ENCODE data around the gene MEPCE. TPM values are rescaled to one million over a fixed set of nuclear protein-coding genes. Genes with fewer than 3 reads are reported as not detected.
"Not testable (repeated sequence)": the region's sequence is repeated elsewhere in the genome, so short reads cannot be mapped to it uniquely, and the experiment has no call there.

MEPCE gene
- total RNA-seq, 1 donor from 2014 or later: 25.8 TPM

DNA sequence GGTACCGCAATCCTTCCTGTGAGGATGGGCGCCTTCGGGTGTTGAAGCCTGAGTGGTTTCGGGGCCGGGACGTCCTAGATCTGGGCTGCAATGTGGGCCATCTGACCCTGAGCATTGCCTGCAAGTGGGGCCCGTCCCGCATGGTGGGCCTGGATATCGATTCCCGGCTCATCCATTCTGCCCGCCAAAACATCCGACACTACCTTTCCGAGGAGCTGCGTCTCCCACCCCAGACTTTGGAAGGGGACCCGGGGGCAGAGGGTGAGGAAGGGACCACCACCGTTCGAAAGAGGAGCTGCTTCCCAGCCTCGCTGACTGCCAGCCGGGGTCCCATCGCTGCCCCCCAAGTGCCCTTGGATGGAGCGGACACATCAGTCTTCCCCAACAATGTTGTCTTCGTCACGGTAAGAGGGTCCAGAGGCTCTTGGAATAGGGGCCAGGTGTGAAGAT, 1.7 kb downstream of the MEPCE start:
- DNase-seq (no peak), ATAC-seq (no peak)
- intact Hi-C loops (cut with micrococcal nuclease): no loop called here

DNA sequence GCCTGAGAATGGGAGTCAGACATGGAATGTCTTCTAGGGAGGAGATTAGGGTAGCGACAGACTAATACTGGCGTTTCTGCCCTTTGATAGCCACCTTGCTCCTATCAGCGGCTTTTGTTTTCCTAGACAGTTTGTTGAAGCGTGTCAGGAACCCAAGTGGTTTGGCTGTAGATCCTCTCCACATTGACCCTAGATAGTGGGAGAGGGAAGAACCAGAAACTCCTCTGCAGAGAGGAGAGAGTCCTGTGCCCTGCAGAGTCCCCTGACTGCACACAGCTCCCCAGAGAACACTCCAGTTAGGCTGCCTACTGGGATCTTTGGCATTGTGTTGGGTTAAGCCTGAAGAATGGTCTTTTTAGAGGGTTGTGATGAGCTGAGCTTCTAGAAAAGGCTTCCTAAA, 2.4 kb downstream of the MEPCE start:
- DNase-seq (no peak), ATAC-seq (no peak)
- intact Hi-C loops (cut with micrococcal nuclease): no loop called here

DNA sequence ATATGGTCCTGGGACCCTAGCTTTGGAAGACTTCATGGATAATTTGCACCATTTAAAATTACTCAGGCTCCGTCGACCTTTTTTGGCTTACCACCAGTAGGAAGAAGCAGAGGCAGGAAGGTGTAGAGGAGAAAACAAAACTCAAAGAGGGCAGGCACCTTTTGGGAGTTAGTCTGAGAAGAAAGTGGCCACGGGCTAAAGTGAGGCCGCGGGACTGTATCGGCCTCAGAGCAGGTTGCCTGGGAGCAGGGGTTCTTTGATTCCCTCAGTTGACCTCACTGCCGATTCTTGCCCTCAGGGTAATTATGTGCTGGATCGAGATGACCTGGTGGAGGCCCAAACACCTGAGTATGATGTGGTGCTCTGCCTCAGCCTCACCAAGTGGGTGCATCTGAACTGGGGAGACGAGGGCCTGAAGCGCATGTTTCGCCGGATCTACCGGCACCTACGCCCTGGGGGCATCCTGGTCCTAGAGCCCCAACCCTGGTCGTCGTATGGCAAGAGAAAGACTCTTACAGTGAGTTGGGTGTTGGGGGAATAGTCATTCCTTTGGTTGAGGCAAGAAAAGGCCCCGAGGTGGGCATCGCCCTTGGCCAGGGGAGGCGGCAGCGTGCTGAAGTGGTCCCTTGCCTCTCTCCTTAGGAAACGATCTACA, 3.1 kb downstream of the MEPCE start:
- ATAC-seq (no peak), DNase-seq (no peak)
- intact Hi-C loops (cut with micrococcal nuclease): no loop called here

DNA sequence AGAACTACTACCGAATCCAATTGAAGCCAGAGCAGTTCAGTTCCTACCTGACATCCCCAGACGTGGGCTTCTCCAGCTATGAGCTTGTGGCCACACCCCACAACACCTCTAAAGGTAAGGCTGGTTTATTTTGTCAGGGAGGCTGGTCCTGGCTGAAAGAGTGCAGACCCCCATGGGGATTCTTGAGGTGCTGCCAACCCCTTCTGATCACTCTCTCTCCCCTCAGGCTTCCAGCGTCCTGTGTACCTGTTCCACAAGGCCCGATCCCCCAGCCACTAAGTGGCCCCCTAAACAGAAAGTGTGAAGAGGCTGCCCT, 3.6 kb downstream of the MEPCE start:
- intact Hi-C loops (cut with micrococcal nuclease): no loop called here
- DNase-seq (no peak), ATAC-seq (no peak)

DNA sequence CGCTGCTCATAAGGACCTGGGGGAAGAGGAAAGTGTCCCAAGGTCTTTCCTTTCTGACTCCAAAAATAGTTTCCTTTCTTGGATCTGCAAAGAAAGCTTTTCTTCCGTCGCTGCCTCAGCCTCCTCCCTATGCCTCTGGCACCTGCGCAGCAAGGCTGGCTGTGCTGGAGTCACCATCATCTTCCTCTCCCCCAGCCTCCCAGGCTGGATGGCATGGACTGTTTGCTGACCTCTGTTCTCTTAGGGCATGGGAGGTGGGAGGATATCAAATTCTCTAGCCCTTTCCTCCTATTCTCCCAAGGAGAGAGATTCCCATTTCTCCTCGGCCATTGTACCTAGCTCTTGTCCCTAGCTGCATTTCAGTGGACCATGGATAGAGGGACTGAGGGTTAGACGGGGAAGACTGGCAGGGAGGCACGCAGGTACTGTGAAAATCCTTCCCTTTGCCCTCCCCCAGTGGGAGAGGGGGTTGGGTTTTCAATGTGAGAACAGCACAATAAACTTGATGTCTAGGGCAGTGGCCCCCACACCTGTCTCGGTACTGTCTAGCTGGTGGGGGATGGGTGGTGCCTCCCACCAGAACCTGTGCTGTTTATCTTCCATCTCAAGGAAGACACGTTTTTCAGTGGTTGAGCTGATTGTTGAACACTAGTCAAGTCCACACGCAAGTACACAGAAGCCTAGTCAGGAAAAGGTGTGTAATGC, 4.1 kb downstream of the MEPCE start:
- intact Hi-C loops (cut with micrococcal nuclease): no loop called here
- no peak for DNase-seq
- ATAC-seq: no peak

DNA sequence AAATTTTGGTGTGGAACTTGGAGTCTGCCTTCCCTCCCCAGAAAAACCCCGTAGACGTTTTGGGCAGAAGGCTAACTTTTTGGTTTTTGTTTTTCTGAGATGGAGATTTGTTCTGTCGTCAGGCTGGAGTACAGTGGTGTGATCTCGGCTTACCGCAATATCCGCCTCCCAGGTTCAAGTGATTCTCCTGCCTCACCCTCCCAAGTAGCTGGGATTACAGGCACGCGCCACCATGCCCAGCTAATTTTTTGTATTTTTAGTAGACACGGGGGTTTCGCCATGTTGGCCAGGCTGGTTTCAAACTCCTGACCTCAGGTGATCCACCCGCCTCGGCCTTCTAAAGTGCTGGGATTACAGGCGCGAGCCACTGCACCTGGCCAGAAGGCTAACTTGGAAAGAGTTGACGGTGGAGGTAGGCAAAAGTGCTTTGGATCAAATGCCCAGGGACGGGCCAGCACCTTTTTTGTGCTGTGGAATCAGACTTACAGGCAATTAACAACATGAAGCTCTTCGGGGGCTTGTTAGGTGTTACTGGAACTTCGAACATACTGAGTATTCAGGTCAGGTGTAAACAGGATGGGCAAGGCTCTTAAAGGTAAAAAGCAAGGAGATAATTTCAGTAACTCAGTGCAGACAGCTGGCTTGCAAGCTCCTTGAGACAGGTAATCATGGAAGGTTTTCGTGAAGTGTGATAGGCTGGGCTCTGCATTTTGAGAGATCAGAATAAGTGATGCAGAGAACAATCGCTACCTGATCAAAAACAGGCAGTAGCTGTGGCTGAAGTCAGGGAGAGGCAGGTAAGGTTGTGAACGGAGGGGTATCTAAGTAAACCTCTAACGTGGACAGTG, 4.9 kb downstream of the MEPCE start:
- ATAC-seq: no peak
- intact Hi-C loops (cut with micrococcal nuclease): no loop called here
- no peak for DNase-seq

DNA sequence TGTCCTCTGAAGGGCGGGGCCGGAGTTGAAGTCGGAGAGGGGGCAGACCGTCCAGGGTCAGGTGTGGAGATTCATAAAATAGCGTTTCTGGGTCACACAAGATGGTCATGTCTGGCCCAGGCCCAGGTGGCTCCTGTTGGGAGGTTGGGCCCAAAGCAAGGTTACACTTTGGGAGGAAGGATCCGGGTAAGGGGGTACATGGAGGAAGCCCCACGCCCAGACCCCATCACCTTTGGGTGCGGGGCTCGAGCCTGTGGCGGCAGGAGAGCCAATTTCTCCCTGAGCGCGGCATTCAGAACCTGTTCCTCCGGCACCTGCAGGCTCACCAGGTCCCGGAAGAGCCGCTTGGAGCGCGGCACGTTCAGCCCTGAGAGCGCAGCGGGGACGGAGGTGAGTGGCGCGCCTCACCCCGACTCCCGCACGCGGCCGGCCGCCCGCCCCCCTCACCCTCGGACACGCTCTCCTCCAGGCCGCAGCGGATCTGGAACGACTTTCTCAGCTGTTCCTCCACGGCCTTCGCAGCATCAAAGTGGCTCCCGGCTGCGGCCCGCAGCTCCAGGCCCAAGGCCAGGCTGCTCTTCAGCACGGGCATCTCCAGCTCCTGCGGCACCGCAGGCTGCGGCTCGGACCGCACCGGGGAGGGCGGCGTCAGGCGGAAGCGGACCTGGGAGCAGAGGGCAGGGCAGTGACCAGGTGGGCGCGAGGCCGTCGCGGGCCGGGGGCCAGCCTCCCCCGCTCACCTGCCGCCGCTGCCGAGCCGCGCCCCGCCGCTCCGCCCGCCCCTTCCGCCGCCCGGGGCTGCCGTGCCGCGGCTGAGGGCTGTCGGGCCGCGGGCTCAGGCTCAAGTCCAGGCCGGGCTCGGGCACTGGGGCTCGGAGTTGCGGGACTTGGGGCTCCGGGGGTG, 6.0 kb downstream of the MEPCE start:
- DNase-seq: peak; percentile 55
- ATAC-seq: peak; percentile 41
- intact Hi-C loops (cut with micrococcal nuclease): no loop called here

DNA sequence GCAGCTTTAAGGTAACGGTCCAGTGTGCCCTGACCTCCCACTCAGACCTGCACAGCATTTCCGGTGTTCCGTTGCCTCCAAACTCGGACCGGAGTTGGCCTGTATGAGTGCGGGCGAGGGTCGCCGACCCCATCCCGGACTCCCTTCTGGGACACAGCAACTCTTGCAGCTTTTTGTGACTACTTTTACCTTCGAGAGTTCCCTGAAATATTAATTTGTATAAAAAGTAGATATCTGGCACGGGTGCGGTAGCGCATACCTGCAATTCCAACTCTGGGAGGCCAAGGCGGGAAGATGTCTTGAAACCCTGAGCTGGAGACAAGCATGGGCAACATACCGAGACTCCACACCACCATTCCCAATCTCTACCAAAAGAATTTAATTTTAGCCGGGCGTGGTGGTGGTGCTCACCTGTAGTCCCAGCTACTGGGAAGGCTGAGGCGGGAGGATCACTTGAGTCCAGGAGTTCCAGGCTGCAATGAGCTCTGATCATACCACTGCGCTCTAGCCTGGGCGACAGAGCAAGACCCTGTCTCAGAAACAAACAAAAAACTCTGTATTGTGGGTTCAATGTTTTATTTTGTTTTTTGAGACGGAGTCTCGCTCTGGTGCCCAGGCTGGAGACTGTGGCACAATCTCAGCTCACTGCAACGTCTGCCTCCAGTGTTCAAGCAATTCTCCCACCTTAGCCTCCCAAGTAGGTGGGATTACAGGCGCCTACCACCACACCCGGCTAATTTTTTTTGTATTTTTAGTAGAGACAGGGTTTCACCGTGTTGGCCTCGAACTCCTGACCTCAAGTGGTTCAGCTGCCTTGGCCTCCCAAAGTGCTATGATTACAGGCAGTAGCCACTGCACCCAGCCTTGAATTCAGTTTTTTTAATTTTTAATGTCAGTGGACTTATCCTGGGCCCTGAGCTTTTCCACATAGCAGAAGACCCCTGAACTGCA, 7.8 kb downstream of the MEPCE start:
- intact Hi-C loops (cut with micrococcal nuclease): no loop called here
- DNase-seq: no peak
- ATAC-seq: peak; percentile 2

DNA sequence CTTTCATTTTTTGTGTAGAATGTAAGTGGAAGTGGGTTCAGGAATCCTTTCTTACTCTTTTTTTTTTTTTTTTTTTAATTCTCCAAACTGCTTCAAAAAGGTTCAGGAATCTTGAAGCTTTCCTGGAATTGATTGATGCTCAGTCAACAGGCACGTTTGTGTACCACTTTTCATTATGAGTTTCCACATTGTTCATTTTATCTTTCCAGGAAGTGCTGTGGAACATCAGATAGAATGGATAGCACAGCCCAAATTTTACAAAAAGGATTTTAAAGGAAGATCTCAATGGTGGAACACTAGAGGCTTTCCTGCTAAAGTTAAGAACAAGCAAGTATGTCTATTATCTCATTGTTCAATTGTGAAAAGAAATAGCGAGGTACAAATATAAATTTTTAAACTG, 8.5 kb downstream of the MEPCE start:
- ATAC-seq (no peak), DNase-seq (no peak)
- intact Hi-C loops (cut with micrococcal nuclease): no loop called here

DNA sequence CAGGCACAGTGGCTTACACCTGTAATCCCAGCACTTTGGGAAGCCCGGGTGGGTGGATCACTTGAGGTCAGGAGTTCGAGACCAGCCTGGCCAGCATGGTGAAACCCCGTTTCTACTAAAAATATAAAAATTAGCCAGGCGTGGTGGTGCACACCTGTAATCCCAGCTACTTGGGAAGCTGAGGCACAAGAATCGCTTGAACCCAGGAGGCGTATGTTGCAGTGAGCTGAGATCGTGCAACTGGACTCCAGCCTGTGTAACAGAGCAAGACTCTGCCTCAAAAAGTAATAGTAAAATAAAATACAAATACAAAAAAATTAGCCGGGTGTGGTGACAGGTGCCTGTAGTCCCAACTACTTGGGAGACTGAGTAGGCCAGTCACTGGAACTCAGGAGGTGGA, 9.1 kb downstream of the MEPCE start:
- DNase-seq: not testable (repeated sequence)

DNA sequence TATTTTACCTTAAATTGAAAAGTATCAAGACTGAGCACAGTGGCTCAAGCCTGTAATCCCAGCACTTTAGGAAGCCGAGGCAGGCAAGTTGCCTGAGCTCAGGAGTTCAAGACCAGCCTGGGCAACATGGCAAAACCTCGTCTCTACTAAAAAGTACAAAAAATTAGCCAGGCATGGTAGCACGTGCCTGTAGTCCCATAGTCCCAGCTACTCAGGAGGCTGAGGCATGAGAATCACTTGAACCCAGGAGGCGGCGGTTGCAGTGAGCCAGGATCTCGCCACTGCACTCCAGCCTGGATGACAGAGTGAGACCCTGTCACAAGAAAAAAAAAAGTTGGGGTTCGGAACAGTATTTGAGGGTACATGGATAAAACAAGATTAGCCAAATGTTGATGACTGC, 9.6 kb downstream of the MEPCE start:
- DNase-seq; ATAC-seq; intact Hi-C loops (cut with micrococcal nuclease): not testable (repeated sequence)

More for the DNA sequence above, 9.1 kb downstream of the MEPCE start:
- ATAC-seq; intact Hi-C loops (cut with micrococcal nuclease): not testable (repeated sequence)

DNA sequence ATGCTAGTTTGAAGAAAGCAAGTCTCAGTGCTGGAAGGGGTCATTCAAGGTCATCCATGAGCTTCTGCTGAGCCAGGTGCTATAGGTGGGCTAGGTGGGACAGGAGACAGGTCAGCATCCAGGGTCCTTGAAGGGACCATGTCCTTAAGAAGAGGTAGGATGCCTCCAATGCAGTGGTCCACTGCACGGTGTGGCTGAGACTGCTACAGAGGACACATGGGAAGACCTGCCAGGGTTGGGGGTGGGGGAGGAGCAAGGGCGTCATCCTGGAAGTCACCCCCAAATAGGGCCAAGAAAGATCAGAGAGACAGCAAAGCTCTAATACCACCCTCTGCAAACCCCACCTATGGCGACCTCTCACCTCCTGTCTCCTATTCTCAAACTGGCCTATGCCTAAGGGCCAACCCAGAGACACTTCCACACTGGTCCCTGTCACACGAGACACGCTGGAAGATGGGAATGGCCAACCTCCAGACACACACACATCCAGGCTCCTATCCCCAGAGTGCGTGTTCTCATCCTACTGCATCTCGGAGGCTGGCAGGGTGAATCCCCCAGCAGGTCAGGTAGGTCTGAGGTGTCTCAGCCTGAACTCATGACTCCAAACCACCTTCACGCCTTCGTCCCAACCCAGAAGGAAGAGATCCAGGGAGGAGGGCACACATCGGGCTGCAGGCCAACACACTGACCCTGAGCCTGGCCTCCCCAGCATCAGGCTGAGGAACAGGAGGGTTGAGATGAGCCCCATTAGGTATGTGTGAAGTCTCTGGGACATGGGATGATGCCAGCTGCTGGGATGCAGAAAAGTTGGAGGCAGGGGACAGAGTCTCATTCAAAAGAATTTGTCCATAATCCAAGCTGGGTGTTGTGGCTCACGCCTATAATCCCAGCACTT, 12.3 kb downstream of the MEPCE start:
- DNase-seq: no peak
- ATAC-seq: no peak
- intact Hi-C loops (cut with micrococcal nuclease): no loop called here

DNA sequence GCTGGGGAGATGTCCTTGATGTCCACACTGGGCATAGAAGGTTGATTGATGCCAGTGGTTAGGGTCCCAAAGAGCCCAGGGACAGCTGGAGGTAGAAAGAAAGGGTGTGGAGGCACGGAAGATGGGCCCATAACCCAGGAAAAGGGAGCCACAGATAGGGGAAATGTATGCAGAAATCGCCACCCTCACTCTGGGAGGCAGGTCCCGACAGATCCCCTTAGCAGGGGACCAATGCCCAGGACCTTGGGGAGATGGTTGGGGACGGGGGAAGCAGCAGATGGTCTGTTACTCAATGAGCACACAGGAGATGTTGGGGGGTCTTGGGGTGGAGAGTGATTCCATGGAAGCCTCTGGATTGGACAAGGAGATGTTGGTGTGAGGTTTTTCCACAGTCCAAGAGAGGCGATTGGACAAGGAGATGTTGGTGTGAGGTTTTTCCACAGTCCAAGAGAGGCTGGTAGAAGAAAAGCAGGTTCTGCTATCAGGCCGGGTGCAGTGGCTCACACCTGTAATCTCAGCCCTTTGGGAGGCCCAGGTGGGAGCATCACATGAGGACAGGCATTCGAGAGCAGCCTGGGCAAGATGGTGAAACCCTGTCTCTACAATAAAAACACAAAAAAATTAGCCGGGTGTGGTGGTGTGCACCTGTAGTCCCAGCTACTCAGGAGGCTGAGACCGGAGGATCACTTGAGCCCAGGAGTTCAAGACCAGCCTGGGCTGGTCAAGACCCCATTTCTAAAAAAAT, 13.6 kb downstream of the MEPCE start:
- ATAC-seq (no peak), DNase-seq (no peak)
- intact Hi-C loops (cut with micrococcal nuclease): no loop called here

DNA sequence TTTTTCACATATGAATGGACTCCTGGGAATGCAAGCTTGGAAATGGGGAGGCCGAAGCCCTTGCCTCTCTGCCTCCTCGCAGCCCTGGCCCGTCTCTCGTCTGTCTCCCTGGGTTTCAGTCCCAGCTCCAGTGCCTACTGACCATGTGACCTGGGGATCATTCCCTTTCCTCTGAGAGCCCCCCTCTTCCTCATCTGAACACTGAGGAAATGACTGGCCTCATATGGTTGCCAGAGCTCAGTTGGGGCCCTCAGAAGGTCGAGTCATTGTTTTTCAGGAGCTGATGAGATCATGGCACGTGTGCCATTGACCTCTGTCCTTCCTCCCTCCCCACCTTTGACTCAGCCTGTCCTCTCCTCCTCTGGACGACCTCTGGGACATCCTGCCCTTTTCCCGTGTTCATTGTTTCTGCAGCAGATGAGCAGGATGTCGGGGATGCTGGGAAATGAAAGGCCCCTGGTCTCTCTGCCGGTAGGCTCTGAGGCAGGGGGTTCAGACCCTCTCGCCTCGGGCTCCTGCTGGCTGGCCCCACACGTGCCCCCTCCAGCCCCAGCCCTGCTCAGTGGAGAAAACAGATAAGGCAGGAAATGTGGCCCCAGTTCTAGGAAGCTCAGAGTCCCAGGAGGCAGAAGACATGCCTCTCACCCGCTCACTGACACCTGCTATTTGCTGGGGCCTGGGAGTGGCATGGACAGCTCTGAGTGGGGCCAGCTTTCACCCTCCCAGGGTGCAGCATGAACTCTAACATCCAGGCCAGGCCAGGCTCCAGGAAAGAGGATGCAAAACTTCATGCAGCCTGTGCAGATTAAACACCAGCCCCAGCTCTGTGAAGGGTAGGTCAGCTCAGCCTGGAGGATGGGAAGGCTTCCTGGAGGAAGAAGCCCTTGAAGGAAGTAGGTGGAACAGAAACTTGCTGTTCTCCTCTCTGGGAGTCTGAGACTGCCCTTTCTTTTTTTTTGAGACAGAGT, 15.0 kb downstream of the MEPCE start:
- DNase-seq (no peak), ATAC-seq (peak; percentile 54)
- intact Hi-C loops (cut with micrococcal nuclease): no loop called here

DNA sequence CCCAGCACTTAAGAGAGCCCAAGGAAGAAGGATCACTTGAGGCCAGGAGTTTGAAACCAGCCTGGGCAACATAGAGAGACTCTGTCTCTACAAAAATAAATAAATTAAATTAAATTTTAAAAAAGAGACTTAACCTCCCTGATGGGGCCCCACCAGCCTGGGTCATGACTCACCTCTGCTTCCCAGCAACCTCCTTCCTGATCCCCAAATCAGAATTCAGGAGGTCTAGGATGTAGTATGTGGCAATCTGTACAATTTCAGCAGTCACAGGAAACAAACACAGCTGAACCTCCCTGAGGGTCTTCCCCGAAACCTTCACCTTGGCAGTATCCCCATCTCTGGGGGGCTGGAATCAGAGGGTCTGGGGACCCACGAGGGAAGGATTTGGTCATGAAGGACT, 16.4 kb downstream of the MEPCE start:
- DNase-seq (no peak), ATAC-seq (no peak)
- intact Hi-C loops (cut with micrococcal nuclease): no loop called here
